Measurements from ENCODE around the gene USP17L30. TPM values are rescaled to one million over a fixed set of nuclear protein-coding genes. Genes with fewer than 3 reads are reported as not detected.
"Not testable (repeated sequence)": the region's sequence is repeated elsewhere in the genome, so short reads cannot be mapped to it uniquely, and the experiment has no call there.

The USP17L30 gene
- total RNA-seq, 2 experiments from 2014 or later, result not detected

DNA sequence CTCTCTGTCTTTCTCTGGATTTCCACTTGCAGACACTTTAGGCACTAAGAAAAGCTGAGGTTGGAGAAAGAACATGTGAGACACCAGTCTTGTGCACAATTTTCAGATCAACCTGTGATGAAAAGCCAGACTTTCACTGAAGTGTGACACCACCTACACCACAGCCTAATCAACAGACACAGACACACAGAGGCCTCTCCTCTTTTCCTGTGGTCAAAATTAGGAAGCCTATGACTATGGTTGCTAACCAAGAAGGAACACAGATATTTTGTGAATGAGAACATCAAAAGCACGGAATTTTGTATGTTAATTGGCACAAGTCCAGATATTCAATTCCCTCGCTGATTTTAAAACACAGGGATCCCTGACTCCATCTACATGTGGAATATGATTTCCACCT is 26.1 kb downstream of the USP17L30 start:
- POLR2A ChIA-PET; H3K9me3 Mint-ChIP-seq; H3K4me3 Mint-ChIP-seq; CTCF ChIA-PET; H3K36me3 Mint-ChIP-seq (ENCODE audit: low read depth); H3K27ac Mint-ChIP-seq; DNase-seq; H3K4me1 Mint-ChIP-seq; H3K27me3 Mint-ChIP-seq: not testable (repeated sequence)

- H3K36me3 Mint-ChIP-seq (ENCODE audit: low read depth); H3K9me3 Mint-ChIP-seq; H3K4me3 Mint-ChIP-seq; DNase-seq; H3K27me3 Mint-ChIP-seq; H3K27ac Mint-ChIP-seq; CTCF ChIA-PET; H3K4me1 Mint-ChIP-seq; POLR2A ChIA-PET: not testable (repeated sequence)
Measured at GRCh38 chr4:9405774-9406173, 42.8 kb downstream of the USP17L30 start.

- H3K27me3 Mint-ChIP-seq; CTCF ChIA-PET; H3K4me1 Mint-ChIP-seq; H3K27ac Mint-ChIP-seq; H3K4me3 Mint-ChIP-seq; H3K9me3 Mint-ChIP-seq; H3K36me3 Mint-ChIP-seq (ENCODE audit: low read depth); POLR2A ChIA-PET; DNase-seq: not testable (repeated sequence)
Measured at GRCh38 chr4:9406491-9406890, 43.6 kb downstream of the USP17L30 start.

- H3K9me3 Mint-ChIP-seq, result peaks cover 5% of the 10 kb centered on the region
- ChIA-PET POLR2A (no interaction called here), CTCF (interaction anchor here (0.6 kb wide), 1 partner anchor 599 kb away, joined by 3 read pairs; no protein-coding TSS in a partner anchor)
- no peak overlapping the region for H3K27ac Mint-ChIP-seq
- H3K4me1 Mint-ChIP-seq, result no peaks in the 10 kb centered on the region
- H3K36me3 Mint-ChIP-seq (ENCODE audit: low read depth), result no peaks in the 10 kb centered on the region
- no peaks in the 10 kb centered on the region for H3K27me3 Mint-ChIP-seq
- H3K4me3 Mint-ChIP-seq, result no peak overlapping the region
- no peak for DNase-seq
Measured at GRCh38 chr4:9409793-9410192, 46.9 kb downstream of the USP17L30 start.

Other genes with a start within 250 kb of the USP17L30 start
- gene FAM90A26, start 192.7 kb upstream of the USP17L30 start, total RNA-seq, result not detected
- not detected for gene USP17L10, start 152.5 kb upstream of the USP17L30 start, total RNA-seq
- not detected for gene USP17L11, start 147.7 kb upstream of the USP17L30 start, total RNA-seq
- gene USP17L12, start 143.0 kb upstream of the USP17L30 start, total RNA-seq, result not detected
- not detected for gene USP17L13, start 138.2 kb upstream of the USP17L30 start, total RNA-seq
- not detected for gene USP17L15, start 128.7 kb upstream of the USP17L30 start, total RNA-seq
- gene USP17L17, start 119.2 kb upstream of the USP17L30 start, total RNA-seq, result not detected
- not detected for gene USP17L18, start 114.5 kb upstream of the USP17L30 start, total RNA-seq
- not detected for gene USP17L19, start 109.8 kb upstream of the USP17L30 start, total RNA-seq
- gene USP17L20, start 105.0 kb upstream of the USP17L30 start, total RNA-seq, result not detected
- not detected for gene USP17L21, start 100.3 kb upstream of the USP17L30 start, total RNA-seq
- gene USP17L22, start 95.5 kb upstream of the USP17L30 start, total RNA-seq, result not detected
- gene USP17L24, start 38.0 kb upstream of the USP17L30 start, total RNA-seq, result not detected
- gene USP17L25, start 33.2 kb upstream of the USP17L30 start, total RNA-seq, result not detected
- gene USP17L26, start 28.5 kb upstream of the USP17L30 start, total RNA-seq, result not detected
- not detected for gene USP17L5, start 23.7 kb upstream of the USP17L30 start, total RNA-seq
- not detected for gene USP17L27, start 19.0 kb upstream of the USP17L30 start, total RNA-seq
- not detected for gene USP17L28, start 14.2 kb upstream of the USP17L30 start, total RNA-seq
- not detected for gene USP17L29, start 9.5 kb upstream of the USP17L30 start, total RNA-seq
- gene DEFB131A, start 81.3 kb downstream of the USP17L30 start, total RNA-seq, result not detected

All from activated CD4-positive, alpha-beta T cell treated with anti-CD3 and anti-CD28 coated beads, Interleukin-2, amount 10 ng/mL, durations not matched to agents 7 days and 5 days (primary cell).